SK-N-SH treated with all-trans-retinoic acid at 6 μM for 48 hours (cell line): ENCODE measurements around the gene EXOSC10.
"Not testable (repeated sequence)": the region's sequence is repeated elsewhere in the genome, so short reads cannot be mapped to it uniquely, and the experiment has no call there.

ENCODE experiments used
- BACH2 ChIP-seq: fragments of 250-450 bp; sonication (Bioruptor Pico); IDR thresholded peaks from 2 replicates; pipeline ENCODE4 v1.9.0; 2021; ENCODE audit warnings: mild to moderate bottlenecking, borderline replicate concordance
- PATZ1 ChIP-seq: fragments of 250-450 bp; sonication (Bioruptor Pico); IDR thresholded peaks from 2 replicates; pipeline ENCODE4 v1.8.0; 2020; ENCODE audit warnings: mild to moderate bottlenecking, moderate library complexity, borderline replicate concordance
- ZC3H10 ChIP-seq: fragments of 250-450 bp; sonication (Bioruptor Pico); IDR thresholded peaks from 2 replicates; pipeline ENCODE4 v1.5.1; 2021; ENCODE audit warnings: mild to moderate bottlenecking, moderate library complexity

DNA sequence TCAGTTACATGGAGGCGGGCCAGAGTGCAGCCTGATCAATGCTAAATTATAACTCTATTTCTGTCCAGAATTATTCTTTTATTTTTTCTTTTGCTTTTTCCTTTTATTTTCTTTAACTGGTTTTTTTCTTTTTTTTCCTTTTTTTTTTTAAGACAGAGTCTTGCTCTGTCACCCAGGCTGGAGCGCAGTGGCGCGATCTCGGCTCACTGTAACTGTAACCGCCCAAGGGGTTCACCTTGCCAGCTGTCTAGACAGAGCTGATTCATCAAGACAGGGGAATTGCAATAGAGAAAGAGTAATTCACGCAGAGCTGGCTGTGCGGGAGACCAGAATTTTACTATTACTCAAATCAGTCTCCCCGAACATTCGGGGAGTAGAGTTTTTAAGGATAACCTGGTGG is 48.5 kb downstream of the EXOSC10 start:
- TF ChIP-seq PATZ1; BACH2 (CRISPR knock-in tag); ZC3H10 (CRISPR knock-in tag): not testable (repeated sequence)
